Left renal pelvis (tissue), 4 donors: ENCODE results near the gene OR10A5. TPM values are rescaled to one million over a fixed set of nuclear protein-coding genes. Genes with fewer than 3 reads are reported as not detected.
"Not testable (repeated sequence)": the region's sequence is repeated elsewhere in the genome, so short reads cannot be mapped to it uniquely, and the experiment has no call there.

Experiments used
- DNase-seq, 4 donors: peaks; one replicate each; pipeline ENCODE4 v3.0.0-alpha.2; 2013; ENCODE audit warnings: low read depth in 4 of 4, low spot score in 3 of 4
- polyA plus RNA-seq, 4 donors: library from polyadenylated mRNA; unstranded; fragments of 120-200 nt; gene quantifications; one replicate each; pipeline ENCODE4 v1.2.1, GENCODE V29; 2013; ENCODE audit not compliant: insufficient read length in 4 of 4

OR10A5 gene
- polyA plus RNA-seq, 4 donors: not detected

DNA sequence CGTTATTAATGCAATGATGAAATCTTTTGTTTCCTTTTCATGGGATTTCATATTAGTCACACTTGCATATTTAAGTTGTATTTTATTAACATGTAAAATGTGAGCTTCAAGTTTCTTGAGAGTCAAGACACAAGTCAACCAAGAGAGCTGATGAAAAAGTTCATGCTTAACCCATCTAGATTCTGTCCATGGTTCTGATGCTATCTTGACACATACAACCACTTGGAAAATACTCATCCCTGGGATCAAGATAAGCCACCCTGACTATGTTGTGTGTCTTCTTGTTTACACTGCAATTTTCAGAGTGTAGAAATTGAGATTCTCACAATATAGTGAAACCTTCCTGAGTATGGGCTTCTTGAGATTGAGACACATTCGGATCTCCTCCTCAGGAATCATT, 30.3 kb downstream of the OR10A5 start:
- DNase-seq: no peak

DNA sequence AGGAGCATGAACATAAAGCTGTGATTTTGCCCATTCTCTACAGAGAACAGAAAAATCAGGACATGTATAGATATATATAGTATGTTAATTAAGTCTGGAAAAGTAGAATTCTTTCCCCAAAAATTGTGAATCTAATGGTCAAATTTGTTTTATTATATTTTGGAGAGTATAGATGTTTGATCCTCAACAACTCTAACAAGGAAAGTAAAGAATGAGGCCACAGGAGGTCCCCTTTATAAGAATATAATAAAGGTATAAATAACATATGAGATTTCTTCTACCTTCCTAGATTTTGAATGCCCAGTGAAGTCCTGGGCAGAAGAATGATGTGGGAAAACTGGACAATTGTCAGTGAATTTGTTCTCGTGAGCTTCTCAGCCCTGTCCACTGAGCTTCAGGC, 30.8 kb downstream of the OR10A5 start, which contains the start of gene OR10A4:
Gene OR10A4, plus strand, starts transcription at position 301 of the 400 bp plus-strand sequence. Its CDS starts 23 bp downstream, at position 324.
- no peak for DNase-seq

- no peak for DNase-seq
These were observed 31.4 kb downstream of the OR10A5 start for GRCh38 chr11:6876914-6877313.

- DNase-seq: no peak
These were observed 37.3 kb downstream of the OR10A5 start for GRCh38 chr11:6882751-6883150.

DNA sequence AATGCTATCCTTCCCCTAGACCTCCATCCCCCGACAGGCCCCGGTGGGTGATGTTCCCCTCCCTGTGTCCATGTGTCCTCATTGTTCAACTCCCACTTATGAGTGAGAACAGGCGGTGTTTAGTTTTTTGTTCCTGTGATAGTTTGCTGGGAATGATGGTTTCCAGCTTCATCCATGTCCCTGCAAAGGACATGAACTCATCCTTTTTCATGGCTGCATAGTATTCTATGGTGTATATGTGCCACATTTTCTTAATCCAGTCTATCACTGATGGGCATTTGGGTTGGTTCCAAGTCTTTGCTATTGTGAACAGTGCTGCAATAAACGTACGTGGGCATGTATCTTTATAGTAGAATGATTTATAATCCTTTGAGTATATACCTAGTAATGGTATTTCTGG, 42.2 kb downstream of the OR10A5 start:
- DNase-seq: not testable (repeated sequence)

GRCh38 chr11:6888830-6889229, 43.3 kb downstream of the OR10A5 start:
- DNase-seq: no peak

DNA sequence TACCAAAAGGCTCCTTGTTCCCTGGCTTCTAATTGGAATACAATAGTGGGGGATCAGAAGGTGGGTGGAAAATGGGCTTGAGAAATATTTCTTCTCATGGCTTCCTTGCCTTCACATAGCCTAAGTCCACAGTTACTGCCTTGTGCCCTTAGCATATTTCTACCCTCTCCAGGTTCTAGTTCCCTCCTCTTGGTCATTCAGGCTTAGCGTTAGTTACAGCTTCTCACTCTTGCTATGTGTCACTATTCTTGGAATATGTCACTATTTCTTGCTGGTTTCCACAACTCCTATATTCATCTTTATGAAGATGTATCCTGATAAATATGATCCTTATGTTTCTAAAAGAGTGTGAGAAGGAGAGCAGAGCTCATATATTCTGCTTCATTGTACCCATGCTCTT, 44.4 kb downstream of the OR10A5 start:
- DNase-seq: no peak

DNA sequence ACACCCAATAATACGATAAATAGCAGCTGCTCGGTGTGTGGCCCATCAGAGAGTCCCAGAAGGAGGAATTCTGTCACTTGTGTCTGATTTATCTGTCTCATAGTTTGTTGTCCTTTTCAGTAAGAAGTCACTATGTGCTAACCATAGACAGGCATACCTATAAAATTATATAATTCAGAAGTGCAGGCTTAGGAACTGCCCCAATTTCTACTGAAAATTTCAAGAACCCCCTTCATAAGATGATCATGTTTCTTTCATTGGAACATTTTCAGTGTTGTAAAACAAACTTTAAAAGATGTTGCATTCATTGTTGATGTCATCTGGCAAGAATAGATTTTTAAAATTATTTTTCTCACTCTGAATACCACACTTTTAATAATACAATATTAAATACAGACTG, 46.9 kb downstream of the OR10A5 start, which contains the start of gene OR2D2:
Gene OR2D2, minus strand, starts transcription at position 101 of the 400 bp plus-strand sequence. Its CDS starts 0 bp downstream, at position 101.
- DNase-seq: no peak

DNA sequence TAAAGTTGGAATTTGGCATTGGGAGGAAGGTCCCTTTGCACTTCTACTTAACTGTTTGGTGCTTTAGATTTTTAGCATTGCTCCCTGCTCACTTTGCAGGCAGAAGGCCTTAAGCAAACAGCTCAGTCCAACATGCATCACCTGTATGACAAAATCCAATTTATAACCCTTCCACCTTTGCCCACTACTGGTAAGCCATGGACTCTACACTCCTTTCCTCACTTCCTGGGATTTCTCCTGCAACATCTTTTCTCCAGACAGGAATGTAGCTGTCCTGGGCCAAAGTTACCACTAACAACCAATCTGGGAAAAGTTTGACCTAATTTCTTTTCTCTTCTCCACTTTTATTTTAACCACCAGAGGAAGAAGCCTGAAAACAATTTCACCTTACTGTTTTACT, 48.6 kb downstream of the OR10A5 start:
- no peak for DNase-seq

DNA sequence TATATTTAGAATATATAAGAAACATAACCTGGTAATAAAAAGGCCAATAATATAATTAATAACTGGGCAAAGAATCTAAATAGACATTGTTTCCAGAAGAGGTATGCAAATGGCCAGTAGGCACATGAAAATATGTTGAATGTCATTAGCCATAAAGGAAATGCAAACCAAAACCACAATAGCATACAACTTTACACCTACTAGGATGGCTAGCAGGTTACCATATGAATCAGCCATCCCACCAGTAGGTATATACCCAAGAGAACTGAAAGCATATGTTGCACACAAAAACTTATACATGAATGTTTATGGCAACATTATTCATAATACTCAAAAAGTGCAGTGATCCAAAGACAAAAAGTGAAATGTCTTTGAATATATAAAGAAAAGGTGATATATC, 49.5 kb downstream of the OR10A5 start:
- no peak for DNase-seq

Other genes with a start within 250 kb of the OR10A5 start
- 10 to 100 TPM; 19.2 to 24.9 (median 19.9) TPM for gene RRP8, start 242.1 kb upstream of the OR10A5 start, polyA plus RNA-seq
- 100 to 1,000 TPM; 141 to 176 (median 151) TPM for gene ILK, start 241.9 kb upstream of the OR10A5 start, polyA plus RNA-seq
- 10 to 100 TPM; 62.2 to 93.7 (median 80.0) TPM for gene TAF10, start 233.5 kb upstream of the OR10A5 start, polyA plus RNA-seq
- 100 to 1,000 TPM in 3 of 4 donors, 10 to 100 TPM in 1; 61.8 to 134 (median 110) TPM for gene TPP1, start 226.3 kb upstream of the OR10A5 start, polyA plus RNA-seq
- 10 to 100 TPM; 30.3 to 79.9 (median 36.9) TPM for gene DCHS1, start 189.9 kb upstream of the OR10A5 start, polyA plus RNA-seq
- gene MRPL17, start 162.3 kb upstream of the OR10A5 start, polyA plus RNA-seq: 10 to 100 TPM; 45.6 to 68.1 (median 64.6) TPM
- gene OR2AG2, start 73.7 kb upstream of the OR10A5 start, polyA plus RNA-seq: under 1 TPM in 3 of 4 donors, not detected in 1; 0.04 to 0.06 (median 0.05) TPM
- under 1 TPM in 1 of 4 donors, not detected in 3; 0.06 TPM for gene OR2AG1, start 62.7 kb upstream of the OR10A5 start, polyA plus RNA-seq
- gene OR6A2, start 46.0 kb upstream of the OR10A5 start, polyA plus RNA-seq: not detected
- gene OR10A2, start 17.4 kb downstream of the OR10A5 start, polyA plus RNA-seq: under 1 TPM in 2 of 4 donors, not detected in 2; 0.04 to 0.09 TPM
- gene OR10A4, start 30.9 kb downstream of the OR10A5 start, polyA plus RNA-seq: not detected
- not detected for gene OR2D2, start 46.8 kb downstream of the OR10A5 start, polyA plus RNA-seq
- gene OR2D3, start 75.3 kb downstream of the OR10A5 start, polyA plus RNA-seq: not detected
- 1 to 10 TPM; 1.6 to 3.8 (median 3.2) TPM for gene ZNF215, start 80.7 kb downstream of the OR10A5 start, polyA plus RNA-seq
- 10 to 100 TPM in 3 of 4 donors, 1 to 10 TPM in 1; 7.4 to 14.2 (median 11.4) TPM for gene ZNF214, start 174.7 kb downstream of the OR10A5 start, polyA plus RNA-seq
- under 1 TPM; 0.15 to 0.73 (median 0.67) TPM for gene NLRP14, start 174.8 kb downstream of the OR10A5 start, polyA plus RNA-seq
- gene RBMXL2, start 243.3 kb downstream of the OR10A5 start, polyA plus RNA-seq: under 1 TPM in 3 of 4 donors, not detected in 1; 0.10 to 0.20 (median 0.18) TPM